Stimulated activated CD4-positive, alpha-beta T cell treated with anti-CD3 and anti-CD28 coated beads, Interleukin-1b, Interleukin-23, amount 100 ng/mL, for 4 hours (primary cell): Measurements from ENCODE around the gene NHLRC4.

ENCODE experiments used
- DNase-seq, 2 donors: peaks; one replicate each; pipeline ENCODE4 v3.0.0-alpha.2; 2020; ENCODE audit warnings: low read depth in 2 of 2

Gene NHLRC4

DNA sequence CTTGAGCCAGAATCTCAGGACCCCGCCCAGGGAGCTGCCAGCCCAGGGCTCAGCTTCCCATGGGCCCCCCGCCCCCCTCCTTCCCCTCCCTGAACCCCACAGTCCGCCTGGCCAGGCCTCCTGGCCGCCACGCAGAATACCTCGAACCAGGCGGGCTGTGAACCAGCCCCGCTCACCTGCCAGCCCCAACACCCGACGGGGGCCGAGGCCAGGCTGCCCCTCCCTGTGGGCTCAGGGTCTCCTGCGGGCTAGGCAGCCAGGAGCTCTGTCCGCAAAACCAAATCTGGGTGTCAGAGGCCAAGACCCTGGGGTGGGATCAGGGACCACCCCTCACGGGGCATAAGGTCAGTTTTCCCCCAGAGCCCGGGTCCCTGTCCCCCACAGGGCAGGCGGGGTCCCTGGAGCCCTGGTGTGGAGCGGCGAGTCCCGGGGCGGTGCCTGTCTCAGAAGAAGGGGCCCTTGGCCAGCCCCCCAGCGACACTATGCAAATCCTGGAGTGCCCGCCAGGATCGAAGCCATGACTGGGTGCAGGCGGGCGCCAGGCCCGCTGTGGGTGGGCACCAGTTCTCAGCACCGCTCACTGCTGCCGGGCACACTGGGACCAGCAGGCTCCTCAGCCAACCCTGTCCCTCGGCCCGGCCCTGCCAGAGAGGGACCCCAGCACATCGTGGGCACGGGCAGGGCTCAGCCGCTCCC, 13.1 kb upstream of the NHLRC4 start:
- DNase-seq, result no peak

DNA sequence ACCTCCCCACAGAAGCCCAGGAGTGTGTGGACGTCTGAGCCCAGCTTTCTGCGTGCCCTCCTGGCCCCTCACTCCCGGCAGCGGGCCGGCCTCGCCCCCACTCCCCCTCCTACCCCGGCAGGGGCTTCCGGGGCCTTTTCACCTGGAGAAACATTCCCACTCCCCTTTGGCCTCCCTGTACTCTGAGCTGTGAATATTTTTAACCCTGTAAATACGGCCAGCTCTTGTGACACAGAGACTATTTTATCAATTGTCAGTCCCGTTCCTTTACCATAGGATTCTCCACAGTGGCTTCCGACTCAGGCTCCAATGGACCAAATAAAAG, 12.5 kb upstream of the NHLRC4 start:
- no peak for DNase-seq

DNA sequence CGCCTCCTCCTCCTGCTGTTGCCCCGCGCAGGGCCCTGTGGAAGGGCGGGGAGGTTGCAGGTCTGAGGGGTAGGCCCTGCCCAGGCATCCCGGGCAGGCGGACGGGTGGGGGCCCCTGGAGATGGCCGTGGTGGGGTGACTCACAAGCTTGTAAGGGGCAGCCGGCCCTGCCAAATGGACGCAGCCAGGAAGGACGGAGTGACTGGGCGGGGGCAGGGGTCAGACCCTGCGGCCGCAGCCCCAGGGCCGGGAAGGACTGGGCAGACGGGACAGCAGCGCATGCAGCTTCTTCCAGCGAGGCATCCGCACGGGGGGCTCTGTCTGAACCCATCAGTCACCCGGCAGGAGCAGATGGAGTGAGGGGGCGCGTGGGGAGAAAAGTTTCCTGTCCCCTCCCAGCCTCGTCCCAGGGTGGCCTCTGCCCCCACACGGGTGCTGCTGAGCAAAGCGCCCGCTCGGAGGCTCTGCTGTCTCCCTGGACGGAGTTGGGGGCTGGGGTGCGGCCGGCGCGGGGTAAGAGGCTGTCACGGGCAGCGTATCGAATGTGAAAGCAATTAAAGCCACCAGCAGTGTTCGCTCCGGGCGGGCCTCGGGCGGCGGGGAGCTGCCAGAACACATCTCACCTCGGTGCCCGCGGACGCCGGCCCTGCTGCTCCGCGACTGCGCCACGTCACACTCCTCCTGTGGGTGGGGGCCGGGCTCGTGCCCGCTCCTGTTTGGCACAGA, 12.0 kb upstream of the NHLRC4 start:
- no peak for DNase-seq

DNA sequence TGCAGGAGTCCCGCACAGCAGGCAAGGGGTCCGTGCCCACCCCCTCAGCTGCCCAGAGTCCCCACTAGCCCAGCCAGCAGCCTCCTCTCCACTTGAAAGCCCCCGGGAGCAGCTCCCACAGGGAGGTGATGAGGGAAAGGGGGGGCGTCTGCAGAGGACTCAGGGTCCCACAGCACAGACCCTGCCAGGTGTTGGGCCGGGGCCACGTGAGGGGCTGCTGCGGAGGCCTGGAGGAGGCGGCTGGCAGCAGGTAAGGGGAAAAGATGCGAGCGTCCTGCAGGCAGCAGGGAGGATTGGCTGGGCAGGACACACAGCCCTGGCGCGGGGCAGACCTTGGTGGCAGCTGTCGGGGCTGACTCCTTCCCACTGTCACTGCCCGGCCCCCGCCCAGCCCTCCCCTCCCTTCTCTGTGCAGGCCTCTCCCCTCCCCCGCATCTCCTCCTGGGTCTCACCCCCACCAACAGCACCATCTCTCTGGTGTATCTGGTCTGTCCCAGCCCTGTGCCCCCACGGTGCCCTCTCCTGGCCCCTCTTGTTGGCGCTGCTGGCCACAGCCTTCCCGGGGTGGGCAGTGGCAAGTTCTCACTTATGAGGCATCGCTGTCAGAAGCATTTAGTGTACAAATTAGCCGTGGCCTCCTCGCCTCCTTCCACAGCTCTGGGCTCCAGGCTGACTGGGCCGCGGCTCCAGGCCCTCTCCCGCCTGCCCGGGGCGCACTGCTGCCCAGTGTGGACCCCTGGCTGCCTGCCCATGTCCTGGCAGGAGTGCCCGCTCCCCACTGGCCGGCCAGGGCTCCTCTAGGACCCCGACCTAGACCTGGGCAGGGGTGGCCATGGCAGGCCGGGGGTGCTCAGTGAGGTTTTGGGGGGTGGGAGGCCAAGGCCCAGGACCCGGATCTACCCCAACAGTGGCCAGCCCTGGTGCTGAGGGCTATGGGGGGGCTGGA, 11.0 kb upstream of the NHLRC4 start:
- DNase-seq, result no peak

DNA sequence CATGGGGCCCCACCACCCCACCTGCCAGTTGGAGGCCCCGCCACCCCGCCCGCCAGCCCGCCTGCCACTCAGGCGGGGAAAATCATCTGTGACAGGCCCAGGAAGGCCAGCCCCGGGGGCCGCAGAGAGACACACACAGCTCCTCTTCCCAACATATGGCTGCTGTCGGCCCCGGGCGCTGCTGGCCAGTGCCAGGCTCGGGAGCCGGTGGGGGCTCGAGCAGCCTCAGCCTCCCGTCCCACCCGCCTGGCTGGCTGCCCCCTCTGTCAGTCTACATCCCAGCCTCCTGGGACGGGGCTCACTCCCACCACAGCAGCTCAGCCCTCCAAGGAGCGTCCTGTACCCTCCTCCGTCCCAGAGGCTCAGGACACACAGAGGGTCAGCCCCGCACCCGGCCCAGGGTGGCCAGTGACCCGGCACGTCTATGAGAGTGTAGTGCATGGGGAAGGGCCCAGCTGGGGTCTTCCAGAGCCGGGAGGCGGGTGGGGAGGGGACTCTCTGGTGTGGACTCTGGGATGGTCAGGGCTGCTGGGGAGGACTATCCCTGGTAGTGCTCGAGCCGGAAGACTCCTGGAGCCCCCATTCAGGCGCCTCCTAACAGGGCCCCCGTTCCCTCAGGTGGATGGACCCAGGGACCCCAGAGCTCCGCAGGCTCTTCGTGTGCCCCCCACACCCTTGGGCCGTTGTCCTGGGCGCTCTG, 10.2 kb upstream of the NHLRC4 start:
- DNase-seq, result no peak

GRCh38 chr16:557463-558297, 9.1 kb upstream of the NHLRC4 start:
- DNase-seq, result no peak

- DNase-seq, result no peak
Observed at GRCh38 chr16:558298-559020, 8.3 kb upstream of the NHLRC4 start.

- DNase-seq, result no peak
Observed at GRCh38 chr16:559021-559380, 7.8 kb upstream of the NHLRC4 start.

- DNase-seq, result no peak
Observed at GRCh38 chr16:559411-560203, 7.2 kb upstream of the NHLRC4 start.

GRCh38 chr16:560204-560700, 6.6 kb upstream of the NHLRC4 start, which contains the start of gene PRR35:
Gene PRR35 (plus strand): TSS chr16:560394. CDS start chr16:563295, 2,901 bp downstream.
- DNase-seq, result no peak

- no peak for DNase-seq
Observed at GRCh38 chr16:560701-561412, 5.9 kb upstream of the NHLRC4 start.

- no peak for DNase-seq
Observed at GRCh38 chr16:561413-561794, 5.4 kb upstream of the NHLRC4 start.

DNA sequence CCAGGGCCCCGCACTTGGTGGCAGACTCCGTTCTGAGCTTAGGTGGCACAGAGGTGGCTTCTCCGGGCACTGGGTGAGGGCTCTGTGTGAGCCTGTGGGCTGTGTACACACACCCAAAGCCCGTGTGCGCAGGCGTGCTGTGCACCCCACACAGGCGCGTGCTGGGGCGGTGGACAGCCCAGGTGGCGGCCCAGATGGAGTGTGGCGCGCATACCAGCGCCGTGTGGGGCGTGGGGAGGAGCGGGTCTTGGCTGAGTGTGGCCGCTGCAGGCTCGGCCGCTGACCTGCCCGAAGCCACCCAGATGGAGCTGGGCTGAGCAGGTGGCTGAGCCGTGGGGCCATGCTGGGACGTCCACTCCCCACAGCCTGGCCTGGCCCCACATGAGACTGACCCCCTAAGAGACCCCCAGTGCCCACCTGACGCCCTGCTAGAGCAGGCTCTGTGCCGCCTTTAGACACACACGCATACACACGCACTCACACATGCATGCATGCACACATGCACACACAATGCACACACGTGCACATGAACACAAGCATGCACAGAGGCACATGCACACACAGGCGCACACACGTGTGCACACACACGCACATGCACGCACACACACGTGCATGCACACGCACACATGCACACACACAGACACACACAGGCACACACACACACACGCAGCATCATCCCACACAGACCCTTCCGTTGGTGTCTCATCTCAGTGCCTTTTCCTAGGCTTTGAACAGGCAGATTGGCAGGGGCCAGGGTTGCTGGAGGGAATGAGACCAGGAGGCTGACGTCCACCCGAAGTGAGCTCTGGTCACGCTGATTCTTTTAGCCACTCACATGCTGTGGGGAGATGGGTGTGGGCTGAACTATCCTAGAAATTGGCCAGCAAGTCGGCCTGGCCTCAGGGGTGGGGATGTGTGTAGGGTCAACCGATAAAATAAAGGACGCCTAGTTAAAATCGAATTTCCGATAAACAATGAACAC, 4.6 kb upstream of the NHLRC4 start:
- no peak for DNase-seq

GRCh38 chr16:563072-563644, 3.6 kb upstream of the NHLRC4 start:
- DNase-seq, result no peak

GRCh38 chr16:564690-565418, 2.0 kb upstream of the NHLRC4 start:
- DNase-seq, result no peak
